HepG2 (cell line): Measurements from ENCODE around the gene B3GALT6. TPM values are rescaled to one million over a fixed set of nuclear protein-coding genes. Genes with fewer than 3 reads are reported as not detected.
A peak's percentile ranks its signal among the peaks of the same experiment; 100 is the strongest.

Source experiments
- ARNT2 ChIP-seq: sonication (generic); formaldehyde crosslinking; IDR thresholded peaks from 2 replicates; pipeline ENCODE4 v1.8.0; 2022; ENCODE audit warnings: mild to moderate bottlenecking, low read depth, missing genetic modification reagents, moderate library complexity
- CBX1 ChIP-seq: IDR thresholded peaks from one replicate; pipeline ENCODE4 v1.6.1; 2016; ENCODE audit warnings: antibody characterized with exemption, low read depth
- EP300 ChIP-seq, 3 experiments: sonication (generic) in 1 of 3; formaldehyde crosslinking in 1 of 3; IDR thresholded peaks; 2 replicates each; pipeline versions ENCODE4 v1.5.1 to v1.6.1; 2011 to 2020; ENCODE audit warnings: low read depth in 2 of 3, low read length in 2 of 3, borderline replicate concordance in 1 of 3, improper control_type of control experiment in 1 of 3, mild to moderate bottlenecking in 1 of 3, missing genetic modification reagents in 1 of 3, moderate library complexity in 1 of 3
- HNF1B ChIP-seq: sonication (generic); formaldehyde crosslinking; IDR thresholded peaks from 2 replicates; pipeline ENCODE4 v1.5.1; 2020; ENCODE audit warnings: mild to moderate bottlenecking, moderate library complexity, missing genetic modification reagents
- IRF9 ChIP-seq: sonication (generic); formaldehyde crosslinking; IDR thresholded peaks from 2 replicates; pipeline ENCODE4 v1.8.0; 2022; ENCODE audit warnings: missing genetic modification reagents, mild to moderate bottlenecking, borderline replicate concordance
- MED1 ChIP-seq: sonication (generic); formaldehyde crosslinking; IDR thresholded peaks from 2 replicates; pipeline ENCODE4 v1.4.0; 2020; ENCODE audit warnings: missing genetic modification reagents
- RBFOX2 ChIP-seq: fragments of 200-400 bp; formaldehyde crosslinking; IDR thresholded peaks from 2 replicates; pipeline ENCODE4 v1.6.1; 2017; ENCODE audit warnings: low read depth, mild to moderate bottlenecking, low read length
- RELA ChIP-seq: sonication (generic); formaldehyde crosslinking; IDR thresholded peaks from 2 replicates; pipeline ENCODE4 v1.4.0; 2020; ENCODE audit warnings: missing genetic modification reagents
- ZBTB10 ChIP-seq: sonication (generic); formaldehyde crosslinking; IDR thresholded peaks from 2 replicates; pipeline ENCODE4 v1.4.0; 2020; ENCODE audit warnings: missing genetic modification reagents, borderline replicate concordance
- ZMYM2 ChIP-seq: sonication (generic); formaldehyde crosslinking; IDR thresholded peaks from 2 replicates; pipeline ENCODE4 v1.8.0; 2022; ENCODE audit warnings: mild to moderate bottlenecking, missing genetic modification reagents
- ZNF136 ChIP-seq: sonication (generic); formaldehyde crosslinking; IDR thresholded peaks from 2 replicates; pipeline ENCODE4 v1.8.1; 2022; ENCODE audit warnings: low read depth, mild to moderate bottlenecking, moderate library complexity, missing genetic modification reagents
- ZNF234 ChIP-seq: sonication (generic); formaldehyde crosslinking; conservative IDR thresholded peaks from 2 replicates; pipeline ENCODE4 v1.5.1; 2020; ENCODE audit warnings: mild to moderate bottlenecking, missing genetic modification reagents
- ZNF263 ChIP-seq: sonication (generic); formaldehyde crosslinking; IDR thresholded peaks from 2 replicates; pipeline ENCODE4 v1.4.0; 2020; ENCODE audit warnings: missing genetic modification reagents
- ZNF276 ChIP-seq: sonication (generic); formaldehyde crosslinking; IDR thresholded peaks from 2 replicates; pipeline ENCODE4 v1.4.0; 2020; ENCODE audit warnings: mild to moderate bottlenecking, low read depth, missing genetic modification reagents
- ZNF710 ChIP-seq: sonication (generic); formaldehyde crosslinking; IDR thresholded peaks from 2 replicates; pipeline ENCODE4 v1.5.0; 2020; ENCODE audit warnings: mild to moderate bottlenecking, missing genetic modification reagents, borderline replicate concordance
- ZNF761 ChIP-seq: sonication (generic); formaldehyde crosslinking; conservative IDR thresholded peaks from 2 replicates; pipeline ENCODE4 v1.4.0; 2020; ENCODE audit warnings: mild to moderate bottlenecking, missing genetic modification reagents
- polyA plus RNA-seq, 8 experiments: library from polyadenylated mRNA; depleted of rRNA in 3 of 8; stranded (reverse) in 7 of 8; unstranded in 1 of 8; fragments of >200 nt; fragmentation: Illumina TruSeq in 4 of 8; extraction: Trizol in 4 of 8; gene quantifications; 2 replicates each; pipeline versions ENCODE4 v1.2.1 to v1.2.3, GENCODE V29; 2011 to 2016; ENCODE audit warnings: low read depth in 4 of 8, missing spikeins in 1 of 8, mixed read lengths in 1 of 8; ENCODE audit not compliant: insufficient read depth in 1 of 8
- total RNA-seq, 5 experiments: library from RNA; depleted of rRNA; stranded (reverse); fragments of >200 nt; fragmentation: Illumina TruSeq; extraction: Trizol; gene quantifications; 2 replicates each; pipeline ENCODE4 v1.2.3, GENCODE V29; 2016; ENCODE audit warnings: low read depth in 1 of 5

Gene B3GALT6
- total and polyA plus RNA-seq, 2 of the 13 experiments (the other 11 are each of a cell fraction or from before 2014, with no cell fraction given): 3.9 to 14.2 TPM

GRCh38 chr1:1281533-1282321 is 49.7 kb downstream of the B3GALT6 start (continued):
- TF ChIP-seq ZNF710 (CRISPR knock-in tag): no peak
- TF ChIP-seq IRF9 (CRISPR knock-in tag): no peak
- no peak for TF ChIP-seq ZNF234 (CRISPR knock-in tag)
- TF ChIP-seq ZMYM2 (CRISPR knock-in tag): 0 out of 2 replicates have a peak, but pooled peaks have one; percentile 54
- peak; percentile 92 for TF ChIP-seq ZNF263 (CRISPR knock-in tag)
- peak; percentile 40; the same call in 1 of the 2 replicates for TF ChIP-seq ZNF276 (CRISPR knock-in tag)
- TF ChIP-seq EP300 (IDR thresholded peaks at IDR 0.05; ENCODE audit: low read depth in 2 of 2, low read length in 2 of 2): peak; percentile 46 to 65; a peak in 2 of 4 replicates
- TF ChIP-seq EP300 (CRISPR knock-in tag; IDR thresholded peaks at IDR 0.05; ENCODE audit: borderline replicate concordance): no peak
- TF ChIP-seq ZNF761: peak; percentile 90
- peak; percentile 69 for TF ChIP-seq RBFOX2
- peak; percentile 34 for TF ChIP-seq CBX1
- 0 out of 2 replicates have a peak, but pooled peaks have one; percentile 19 for TF ChIP-seq RELA (CRISPR knock-in tag)
- TF ChIP-seq MED1: peak; percentile 64
- peak; percentile 90; the same call in 1 of the 2 replicates for TF ChIP-seq ZNF136 (CRISPR knock-in tag)
- peak; percentile 59; the same call in 1 of the 2 replicates for TF ChIP-seq ARNT2 (CRISPR knock-in tag)
- peak; percentile 90 for TF ChIP-seq ZBTB10 (CRISPR knock-in tag)
- TF ChIP-seq HNF1B: peak; percentile 44; the same call in 1 of the 2 replicates
